MM.1S (cell line): ENCODE measurements around the gene ADO.
"Not testable (repeated sequence)": the region's sequence is repeated elsewhere in the genome, so short reads cannot be mapped to it uniquely, and the experiment has no call there.

Experiments
- CTCF ChIP-seq: fragments of 300-600 bp; sonication (generic); IDR thresholded peaks from 2 replicates; pipeline ENCODE4 v1.5.1; 2016; ENCODE audit warnings: antibody characterized with exemption, low read length, mixed read lengths
- EZH2phosphoT487 ChIP-seq: fragments of 300-600 bp; sonication (generic); IDR thresholded peaks from 2 replicates; pipeline ENCODE4 v1.6.1; 2018; ENCODE audit warnings: antibody characterized with exemption, low read length

GRCh38 chr10:62788285-62788684 is 16.2 kb upstream of the ADO start:
- not testable (repeated sequence) for TF ChIP-seq CTCF, EZH2phosphoT487
